HepG2 (cell line): ENCODE data around the gene SLC6A9. TPM values are rescaled to one million over a fixed set of nuclear protein-coding genes. Genes with fewer than 3 reads are reported as not detected.

Source experiments
- CCDC6 ChIP-seq: sonication (generic); formaldehyde crosslinking; IDR thresholded peaks from 2 replicates; pipeline ENCODE4 v1.8.1; 2022; ENCODE audit warnings: mild to moderate bottlenecking, missing genetic modification reagents, moderate library complexity
- E2F5 ChIP-seq: sonication (generic); formaldehyde crosslinking; conservative IDR thresholded peaks from 2 replicates; pipeline ENCODE4 v1.4.0; 2020; ENCODE audit warnings: missing genetic modification reagents
- ELF1 ChIP-seq: sonication (generic); formaldehyde crosslinking; IDR thresholded peaks from 2 replicates; pipeline ENCODE4 v1.4.0; 2020; ENCODE audit warnings: missing genetic modification reagents
- MIER3 ChIP-seq: IDR thresholded peaks from 2 replicates; pipeline ENCODE4 v1.6.1; 2016; ENCODE audit warnings: missing compliant biosample characterization, borderline replicate concordance
- SAP130 ChIP-seq: IDR thresholded peaks from 2 replicates; pipeline ENCODE4 v1.6.1; 2016; ENCODE audit warnings: low read depth
- SIN3A ChIP-seq: IDR thresholded peaks from 2 replicates; pipeline ENCODE4 v1.6.1; 2011; ENCODE audit warnings: low read depth, mild to moderate bottlenecking, control low read depth, low read length, borderline replicate concordance
- SP140L ChIP-seq: sonication (generic); formaldehyde crosslinking; IDR thresholded peaks from 2 replicates; pipeline ENCODE4 v1.4.0; 2020; ENCODE audit warnings: missing genetic modification reagents, borderline replicate concordance
- SPEN ChIP-seq: sonication (generic); formaldehyde crosslinking; IDR thresholded peaks from 2 replicates; pipeline ENCODE4 v1.5.1; 2020; ENCODE audit warnings: low read depth, mild to moderate bottlenecking, missing genetic modification reagents
- TEAD3 ChIP-seq: optimal IDR thresholded peaks from 2 replicates; pipeline ENCODE3; 2016; ENCODE audit warnings: borderline replicate concordance
- ZBTB21 ChIP-seq: sonication (generic); formaldehyde crosslinking; IDR thresholded peaks from 2 replicates; pipeline ENCODE4 v1.4.0; 2020; ENCODE audit warnings: missing genetic modification reagents
- ZNF337 ChIP-seq: sonication (generic); formaldehyde crosslinking; IDR thresholded peaks from 2 replicates; pipeline ENCODE4 v1.5.1; 2020; ENCODE audit warnings: missing genetic modification reagents, low read depth, mild to moderate bottlenecking, borderline replicate concordance
- ZNF362 ChIP-seq: sonication (generic); formaldehyde crosslinking; IDR thresholded peaks from 2 replicates; pipeline ENCODE4 v1.4.0; 2020; ENCODE audit warnings: missing genetic modification reagents, mild to moderate bottlenecking, borderline replicate concordance
- ZNF605 ChIP-seq: sonication (generic); formaldehyde crosslinking; IDR thresholded peaks from 2 replicates; pipeline ENCODE4 v1.8.0; 2022; ENCODE audit warnings: mild to moderate bottlenecking, missing genetic modification reagents
- ZNF746 ChIP-seq: sonication (generic); formaldehyde crosslinking; IDR thresholded peaks from 2 replicates; pipeline ENCODE4 v1.8.0; 2022; ENCODE audit warnings: mild to moderate bottlenecking, missing genetic modification reagents
- polyA plus RNA-seq, 8 experiments: library from polyadenylated mRNA; depleted of rRNA in 3 of 8; stranded (reverse) in 7 of 8; unstranded in 1 of 8; fragments of >200 nt; fragmentation: Illumina TruSeq in 4 of 8; extraction: Trizol in 4 of 8; gene quantifications; 2 replicates each; pipeline versions ENCODE4 v1.2.1 to v1.2.3, GENCODE V29; 2011 to 2016; ENCODE audit warnings: low read depth in 4 of 8, missing spikeins in 1 of 8, mixed read lengths in 1 of 8; ENCODE audit not compliant: insufficient read depth in 1 of 8
- total RNA-seq, 5 experiments: library from RNA; depleted of rRNA; stranded (reverse); fragments of >200 nt; fragmentation: Illumina TruSeq; extraction: Trizol; gene quantifications; 2 replicates each; pipeline ENCODE4 v1.2.3, GENCODE V29; 2016; ENCODE audit warnings: low read depth in 1 of 5
- TF ChIP-seq, protein P1 (sequence below): sonication (generic); formaldehyde crosslinking; IDR thresholded peaks from 2 replicates; pipeline ENCODE4 v1.4.0; 2020; ENCODE audit warnings: missing genetic modification reagents, borderline replicate concordance
- TF ChIP-seq, protein P2 (sequence below): sonication (generic); formaldehyde crosslinking; IDR thresholded peaks from 2 replicates; pipeline ENCODE4 v1.4.0; 2020; ENCODE audit warnings: missing genetic modification reagents, borderline replicate concordance
- TF ChIP-seq, protein P3 (sequence below): sonication (generic); formaldehyde crosslinking; IDR thresholded peaks from 2 replicates; pipeline ENCODE4 v1.4.0; 2020; ENCODE audit warnings: missing genetic modification reagents

Gene SLC6A9
- total and polyA plus RNA-seq, 2 of the 13 experiments (the other 11 are each of a cell fraction or from before 2014, with no cell fraction given): 8.5 to 9.9 TPM

DNA sequence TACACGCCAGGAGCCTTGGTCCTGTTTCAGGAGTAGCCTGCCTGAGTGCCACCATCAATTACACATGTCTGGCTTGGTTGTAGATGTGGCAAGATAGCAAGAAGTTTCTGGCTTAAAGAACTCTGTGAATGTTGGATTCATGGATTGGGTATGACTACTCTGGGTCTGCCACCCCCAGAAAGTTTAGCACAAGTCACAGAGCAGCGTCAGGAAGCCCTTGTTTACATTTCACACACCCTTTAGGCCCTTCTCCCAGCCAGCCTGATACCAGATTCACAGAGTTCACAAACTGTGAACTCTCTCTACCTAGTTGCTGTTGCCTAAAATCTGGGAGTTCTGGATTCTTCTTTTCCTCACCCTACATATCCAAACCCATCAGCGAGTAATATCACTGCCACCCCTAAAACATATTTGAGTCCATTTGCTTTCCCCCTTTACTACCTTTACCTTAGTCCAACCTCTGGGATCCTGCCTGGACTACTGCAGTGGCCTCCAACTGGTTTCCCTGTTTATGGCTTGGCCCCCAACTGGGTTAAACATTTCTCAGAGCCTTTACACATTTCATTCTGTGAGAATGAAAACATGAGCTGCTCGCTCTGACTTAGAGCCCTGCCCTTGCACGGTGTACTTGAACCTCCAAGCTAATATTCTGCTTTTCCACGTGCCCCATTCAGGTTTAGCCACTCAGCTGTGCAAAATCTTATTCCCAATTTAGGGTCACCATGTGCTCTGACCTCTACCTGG lies 43.9 kb downstream of the SLC6A9 start (continued):
- TF ChIP-seq SIN3A (0 out of 2 replicates have a peak, but pooled peaks have one; percentile 28), E2F5 (CRISPR knock-in tag) (no peak), ZNF337 (CRISPR knock-in tag) (no peak), ZNF746 (CRISPR knock-in tag) (no peak), SAP130 (CRISPR knock-in tag) (peak; percentile 64), MIER3 (CRISPR knock-in tag) (no peak), ZNF362 (CRISPR knock-in tag) (no peak), ZBTB21 (CRISPR knock-in tag) (no peak), CCDC6 (CRISPR knock-in tag) (no peak), ZNF605 (CRISPR knock-in tag) (peak; percentile 47; the same call in 1 of the 2 replicates), TEAD3 (CRISPR knock-in tag) (peak; percentile 11), SPEN (CRISPR knock-in tag) (peak; percentile 68), SP140L (no peak), ELF1 (CRISPR knock-in tag) (no peak)
- TF ChIP-seq, protein P1, sequence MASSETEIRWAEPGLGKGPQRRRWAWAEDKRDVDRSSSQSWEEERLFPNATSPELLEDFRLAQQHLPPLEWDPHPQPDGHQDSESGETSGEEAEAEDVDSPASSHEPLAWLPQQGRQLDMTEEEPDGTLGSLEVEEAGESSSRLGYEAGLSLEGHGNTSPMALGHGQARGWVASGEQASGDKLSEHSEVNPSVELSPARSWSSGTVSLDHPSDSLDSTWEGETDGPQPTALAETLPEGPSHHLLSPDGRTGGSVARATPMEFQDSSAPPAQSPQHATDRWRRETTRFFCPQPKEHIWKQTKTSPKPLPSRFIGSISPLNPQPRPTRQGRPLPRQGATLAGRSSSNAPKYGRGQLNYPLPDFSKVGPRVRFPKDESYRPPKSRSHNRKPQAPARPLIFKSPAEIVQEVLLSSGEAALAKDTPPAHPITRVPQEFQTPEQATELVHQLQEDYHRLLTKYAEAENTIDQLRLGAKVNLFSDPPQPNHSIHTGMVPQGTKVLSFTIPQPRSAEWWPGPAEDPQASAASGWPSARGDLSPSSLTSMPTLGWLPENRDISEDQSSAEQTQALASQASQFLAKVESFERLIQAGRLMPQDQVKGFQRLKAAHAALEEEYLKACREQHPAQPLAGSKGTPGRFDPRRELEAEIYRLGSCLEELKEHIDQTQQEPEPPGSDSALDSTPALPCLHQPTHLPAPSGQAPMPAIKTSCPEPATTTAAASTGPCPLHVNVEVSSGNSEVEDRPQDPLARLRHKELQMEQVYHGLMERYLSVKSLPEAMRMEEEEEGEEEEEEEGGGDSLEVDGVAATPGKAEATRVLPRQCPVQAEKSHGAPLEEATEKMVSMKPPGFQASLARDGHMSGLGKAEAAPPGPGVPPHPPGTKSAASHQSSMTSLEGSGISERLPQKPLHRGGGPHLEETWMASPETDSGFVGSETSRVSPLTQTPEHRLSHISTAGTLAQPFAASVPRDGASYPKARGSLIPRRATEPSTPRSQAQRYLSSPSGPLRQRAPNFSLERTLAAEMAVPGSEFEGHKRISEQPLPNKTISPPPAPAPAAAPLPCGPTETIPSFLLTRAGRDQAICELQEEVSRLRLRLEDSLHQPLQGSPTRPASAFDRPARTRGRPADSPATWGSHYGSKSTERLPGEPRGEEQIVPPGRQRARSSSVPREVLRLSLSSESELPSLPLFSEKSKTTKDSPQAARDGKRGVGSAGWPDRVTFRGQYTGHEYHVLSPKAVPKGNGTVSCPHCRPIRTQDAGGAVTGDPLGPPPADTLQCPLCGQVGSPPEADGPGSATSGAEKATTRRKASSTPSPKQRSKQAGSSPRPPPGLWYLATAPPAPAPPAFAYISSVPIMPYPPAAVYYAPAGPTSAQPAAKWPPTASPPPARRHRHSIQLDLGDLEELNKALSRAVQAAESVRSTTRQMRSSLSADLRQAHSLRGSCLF (CRISPR knock-in tag): no peak
- TF ChIP-seq, protein P2, sequence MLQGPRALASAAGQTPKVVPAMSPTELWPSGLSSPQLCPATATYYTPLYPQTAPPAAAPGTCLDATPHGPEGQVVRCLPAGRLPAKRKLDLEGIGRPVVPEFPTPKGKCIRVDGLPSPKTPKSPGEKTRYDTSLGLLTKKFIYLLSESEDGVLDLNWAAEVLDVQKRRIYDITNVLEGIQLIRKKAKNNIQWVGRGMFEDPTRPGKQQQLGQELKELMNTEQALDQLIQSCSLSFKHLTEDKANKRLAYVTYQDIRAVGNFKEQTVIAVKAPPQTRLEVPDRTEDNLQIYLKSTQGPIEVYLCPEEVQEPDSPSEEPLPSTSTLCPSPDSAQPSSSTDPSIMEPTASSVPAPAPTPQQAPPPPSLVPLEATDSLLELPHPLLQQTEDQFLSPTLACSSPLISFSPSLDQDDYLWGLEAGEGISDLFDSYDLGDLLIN: no peak
- TF ChIP-seq, protein P3, sequence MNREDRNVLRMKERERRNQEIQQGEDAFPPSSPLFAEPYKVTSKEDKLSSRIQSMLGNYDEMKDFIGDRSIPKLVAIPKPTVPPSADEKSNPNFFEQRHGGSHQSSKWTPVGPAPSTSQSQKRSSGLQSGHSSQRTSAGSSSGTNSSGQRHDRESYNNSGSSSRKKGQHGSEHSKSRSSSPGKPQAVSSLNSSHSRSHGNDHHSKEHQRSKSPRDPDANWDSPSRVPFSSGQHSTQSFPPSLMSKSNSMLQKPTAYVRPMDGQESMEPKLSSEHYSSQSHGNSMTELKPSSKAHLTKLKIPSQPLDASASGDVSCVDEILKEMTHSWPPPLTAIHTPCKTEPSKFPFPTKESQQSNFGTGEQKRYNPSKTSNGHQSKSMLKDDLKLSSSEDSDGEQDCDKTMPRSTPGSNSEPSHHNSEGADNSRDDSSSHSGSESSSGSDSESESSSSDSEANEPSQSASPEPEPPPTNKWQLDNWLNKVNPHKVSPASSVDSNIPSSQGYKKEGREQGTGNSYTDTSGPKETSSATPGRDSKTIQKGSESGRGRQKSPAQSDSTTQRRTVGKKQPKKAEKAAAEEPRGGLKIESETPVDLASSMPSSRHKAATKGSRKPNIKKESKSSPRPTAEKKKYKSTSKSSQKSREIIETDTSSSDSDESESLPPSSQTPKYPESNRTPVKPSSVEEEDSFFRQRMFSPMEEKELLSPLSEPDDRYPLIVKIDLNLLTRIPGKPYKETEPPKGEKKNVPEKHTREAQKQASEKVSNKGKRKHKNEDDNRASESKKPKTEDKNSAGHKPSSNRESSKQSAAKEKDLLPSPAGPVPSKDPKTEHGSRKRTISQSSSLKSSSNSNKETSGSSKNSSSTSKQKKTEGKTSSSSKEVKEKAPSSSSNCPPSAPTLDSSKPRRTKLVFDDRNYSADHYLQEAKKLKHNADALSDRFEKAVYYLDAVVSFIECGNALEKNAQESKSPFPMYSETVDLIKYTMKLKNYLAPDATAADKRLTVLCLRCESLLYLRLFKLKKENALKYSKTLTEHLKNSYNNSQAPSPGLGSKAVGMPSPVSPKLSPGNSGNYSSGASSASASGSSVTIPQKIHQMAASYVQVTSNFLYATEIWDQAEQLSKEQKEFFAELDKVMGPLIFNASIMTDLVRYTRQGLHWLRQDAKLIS (CRISPR knock-in tag): no peak
